GM12878 (cell line): ENCODE results near the gene SFXN5. TPM values are rescaled to one million over a fixed set of nuclear protein-coding genes. Genes with fewer than 3 reads are reported as not detected.

Experiments
- ATAC-seq: fragments of 200-7000 bp; cut with Tn5 transposase; 3 replicates; pipeline ENCODE4 v1.9.1; 2020; ENCODE audit warnings: mild to moderate bottlenecking, moderate library complexity
- BruUV-seq: library from RNA; stranded (reverse); fragments of 400-500 nt; replicated peaks from 2 replicates; lab custom pipeline; 2021; lab: Mats Ljungman, UMichigan
- CTCF ChIA-PET: fragments of 300-600 bp; sonication (Branson Sonifier 250); formaldehyde crosslinking; extraction: SDS; loops from one replicate; lab custom pipeline; 2021; ENCODE audit warnings: inconsistent platforms; lab: Yijun Ruan, JAX
- POLR2A ChIA-PET: fragments of 350-600 bp; formaldehyde crosslinking; extraction: SDS; loops from one replicate; lab custom pipeline; 2021; ENCODE audit warnings: inconsistent platforms; lab: Charles Lee
- RAD21 ChIA-PET: fragments of 300-600 bp; sonication (Branson Sonifier 250); formaldehyde crosslinking; loops from one replicate; lab custom pipeline; 2023; ENCODE audit warnings: antibody characterized with exemption; ENCODE audit not compliant: unreplicated experiment; lab: Charles Lee
- SMC1A ChIA-PET: fragments of 300-600 bp; sonication (Branson Sonifier 250); formaldehyde crosslinking; loops from one replicate; lab custom pipeline; 2023; ENCODE audit not compliant: unreplicated experiment, uncharacterized antibody; lab: Charles Lee
- DNase-seq: peaks from one replicate; pipeline ENCODE4 v3.0.0-alpha.2; 2011; ENCODE audit warnings: low read depth, low spot score
- FAIRE-seq: peaks from 3 replicates; lab custom pipeline; 2011; peaks lifted over from hg19 to GRCh38; lab: Jason Lieb, UNC
- H2AFZ ChIP-seq: 2 replicates; pipeline ENCODE4 v1.6.0; 2011; ENCODE audit warnings: low read depth, low read length, control low read depth; ENCODE audit not compliant: control insufficient read depth
- H3K27ac ChIP-seq: 2 replicates; pipeline ENCODE4 v1.5.1; 2011; ENCODE audit warnings: control low read depth; ENCODE audit not compliant: control insufficient read depth, insufficient read depth
- H3K27me3 ChIP-seq, 2 experiments: replicated peaks in 1 of 2; 2 replicates each; pipeline versions ENCODE4 v1.6.0 to v1.6.1; 2011; ENCODE audit warnings: low read length in 1 of 2; ENCODE audit not compliant: control insufficient read depth in 2 of 2, insufficient read depth in 2 of 2
- H3K36me3 ChIP-seq, 2 experiments: 2 replicates each; pipeline ENCODE4 v1.5.1; 2011; ENCODE audit warnings: low read length in 1 of 2; ENCODE audit not compliant: control insufficient read depth in 2 of 2, insufficient read depth in 2 of 2
- H3K4me1 ChIP-seq: 2 replicates; pipeline ENCODE4 v1.6.1; 2011; ENCODE audit warnings: mild to moderate bottlenecking, low read length, moderate library complexity, mixed read lengths; ENCODE audit not compliant: control insufficient read depth, insufficient read depth
- H3K4me2 ChIP-seq: 2 replicates; pipeline ENCODE4 v1.6.0; 2011; ENCODE audit warnings: control low read depth; ENCODE audit not compliant: control insufficient read depth, insufficient read depth
- H3K4me3 ChIP-seq: fragments of 200-600 bp; sonication (generic); 2 replicates; pipeline ENCODE4 v1.5.1; 2016
- H3K79me2 ChIP-seq: 2 replicates; pipeline ENCODE4 v1.6.0; 2011; ENCODE audit warnings: low read length; ENCODE audit not compliant: control insufficient read depth, insufficient read depth
- H3K9ac ChIP-seq: 2 replicates; pipeline ENCODE4 v1.8.0; 2011; ENCODE audit warnings: low read length, control low read depth, mixed read lengths; ENCODE audit not compliant: control insufficient read depth, insufficient read depth
- H3K9me3 ChIP-seq: replicated peaks from 3 replicates; pipeline ENCODE4 v1.5.1; 2011; ENCODE audit warnings: mild to moderate bottlenecking, low read length; ENCODE audit not compliant: control insufficient read depth, insufficient read depth
- H4K20me1 ChIP-seq: 2 replicates; pipeline ENCODE4 v1.6.0; 2011; ENCODE audit not compliant: control insufficient read depth, insufficient read depth
- EED ChIP-seq: sonication (generic); IDR thresholded peaks from 2 replicates; pipeline ENCODE4 v1.6.1; 2016; ENCODE audit warnings: antibody characterized with exemption, low read depth
- EGR1 ChIP-seq, 2 experiments: IDR thresholded peaks; 1 replicate in 1 of 2; 2 replicates in 1 of 2; pipeline ENCODE4 v1.6.1; 2011 to 2012; ENCODE audit warnings: low read depth in 2 of 2, low read length in 2 of 2, borderline replicate concordance in 1 of 2, mild to moderate bottlenecking in 1 of 2, moderate library complexity in 1 of 2
- MEF2A ChIP-seq: IDR thresholded peaks from 2 replicates; pipeline ENCODE4 v1.6.1; 2011; ENCODE audit warnings: low read depth, mild to moderate bottlenecking, low read length, moderate library complexity; ENCODE audit not compliant: insufficient read depth
- MEF2B ChIP-seq: fragments of 450-650 bp; IDR thresholded peaks from 2 replicates; pipeline ENCODE4 v1.6.1; 2018; ENCODE audit warnings: mild to moderate bottlenecking, moderate library complexity; ENCODE audit not compliant: partially characterized antibody, poor library complexity, severe bottlenecking
- MTA3 ChIP-seq: IDR thresholded peaks from 2 replicates; pipeline ENCODE4 v1.6.1; 2012; ENCODE audit warnings: low read length, inconsistent platforms, borderline replicate concordance
- PAX8 ChIP-seq: fragments of 450-650 bp; IDR thresholded peaks from 2 replicates; pipeline ENCODE4 v1.6.1; 2017; ENCODE audit warnings: mild to moderate bottlenecking, moderate library complexity
- POLR2A ChIP-seq: IDR thresholded peaks from 2 replicates; pipeline ENCODE4 v1.6.1; 2011; ENCODE audit warnings: low read depth, mild to moderate bottlenecking, low read length
- RAD21 ChIP-seq: IDR thresholded peaks from 2 replicates; pipeline ENCODE4 v1.6.1; 2011; ENCODE audit warnings: mild to moderate bottlenecking, low read depth, low read length, moderate library complexity; ENCODE audit not compliant: insufficient read depth
- SKIL ChIP-seq: fragments of 450-650 bp; IDR thresholded peaks from 2 replicates; pipeline ENCODE4 v1.6.1; 2017; ENCODE audit warnings: mild to moderate bottlenecking, low read depth, inconsistent platforms; ENCODE audit not compliant: poor library complexity, severe bottlenecking
- SPI1 ChIP-seq: IDR thresholded peaks from 2 replicates; pipeline ENCODE4 v1.6.1; 2011; ENCODE audit warnings: low read depth, mild to moderate bottlenecking, low read length, moderate library complexity, borderline replicate concordance; ENCODE audit not compliant: insufficient read depth
- STAT1 ChIP-seq: fragments of 450-650 bp; conservative IDR thresholded peaks from 2 replicates; pipeline ENCODE4 v1.6.1; 2014; ENCODE audit warnings: antibody characterized with exemption, mild to moderate bottlenecking
- SUZ12 ChIP-seq: fragments of 200-600 bp; sonication (generic); IDR thresholded peaks from one replicate; pipeline ENCODE4 v1.6.1; 2018; ENCODE audit warnings: antibody characterized with exemption, mild to moderate bottlenecking; ENCODE audit not compliant: unreplicated experiment
- TAF1 ChIP-seq: IDR thresholded peaks from 2 replicates; pipeline ENCODE4 v1.6.1; 2011; ENCODE audit warnings: mild to moderate bottlenecking, low read depth, low read length, borderline replicate concordance
- WRNIP1 ChIP-seq: IDR thresholded peaks from 2 replicates; pipeline ENCODE4 v1.6.1; 2011; ENCODE audit warnings: low read depth, low read length, improper control_type of control experiment, borderline replicate concordance
- ZBED1 ChIP-seq: IDR thresholded peaks from 2 replicates; pipeline ENCODE4 v1.6.1; 2016; ENCODE audit warnings: borderline replicate concordance
- WGBS: methylation state at CpG from one replicate; pipeline ENCODE4 v1.1.6; 2016; ENCODE audit warnings: low lambda C conversion rate; ENCODE audit not compliant: insufficient replicate concordance, insufficient coverage; ENCODE audit errors: missing lambda C conversion rate; 5-methylcytosine and 5-hydroxymethylcytosine counted together
- in situ Hi-C: fragments of 300-500 bp; cut with MboI; formaldehyde crosslinking; loops from 9 replicates; pipeline ENCODE4 v1.14.3; 2018; ENCODE audit warnings: mixed read lengths
- intact Hi-C: fragments of 100-400 bp; cut with micrococcal nuclease; formaldehyde crosslinking; loops from one replicate; pipeline ENCODE4 v1.14.2; 2022; ENCODE audit not compliant: unreplicated experiment
- polyA plus RNA-seq, 11 experiments: library from polyadenylated mRNA; depleted of rRNA in 4 of 11; unstranded in 6 of 11; stranded (reverse) in 5 of 11; fragments of >200 nt; fragmentation: Nextera tagmentation in 4 of 11; fragmentation: Illumina TruSeq in 1 of 11; extraction: Ambion mirVana in 4 of 11; extraction: Trizol in 1 of 11; gene quantifications; 1 replicate in 1 of 11; 2 replicates in 10 of 11; pipeline versions ENCODE4 v1.2.1 to v1.2.3, GENCODE V29; 2011 to 2016; ENCODE audit warnings: inconsistent platforms in 2 of 11, missing spikeins in 2 of 11, low read depth in 1 of 11
- total RNA-seq, 4 experiments: library from RNA; depleted of rRNA in 3 of 4; stranded (reverse); fragments of >200 nt in 3 of 4; fragmentation: Illumina TruSeq in 1 of 4; extraction: Trizol in 1 of 4; gene quantifications; 2 replicates each; pipeline versions ENCODE4 v1.2.1 to v1.2.3, GENCODE V29; 2013 to 2021

The SFXN5 gene
- total and polyA plus RNA-seq, 10 of the 15 experiments (the other 5 are each of a cell fraction or from before 2014, with no cell fraction given): 3.3 to 15.9 (median 11.2) TPM

GRCh38 chr2:72971036-72971435 lies 100.5 kb downstream of the SFXN5 start (continued):
- TF ChIP-seq SKIL: no peak
- no peak for TF ChIP-seq MTA3
- no peak for TF ChIP-seq EED
- TF ChIP-seq MEF2B: no peak
- TF ChIP-seq WRNIP1: no peak
- TF ChIP-seq PAX8: no peak
- TF ChIP-seq STAT1: no peak
- no peak for TF ChIP-seq EGR1 (IDR thresholded peaks at IDR 0.05; ENCODE audit: borderline replicate concordance in 1 of 2, low read depth in 2 of 2, low read length in 2 of 2)
- no peak for TF ChIP-seq ZBED1

- CTCF ChIA-PET: interaction anchor here (0.6 to 13.4 kb wide), 2 partner anchors 41 to 77 kb away, joined by 3 to 437 read pairs; partner anchors contain the start of gene SPR
- intact Hi-C loops: no loop called here
- no peaks in the 10 kb centered on the region for H3K79me2 ChIP-seq
- H3K27ac ChIP-seq: no peak overlapping the region
- no peak for ATAC-seq
- no peaks in the 10 kb centered on the region for H4K20me1 ChIP-seq
- H2AFZ ChIP-seq: no peak overlapping the region
- no peaks in the 10 kb centered on the region for H3K27me3 ChIP-seq
- no peak for FAIRE-seq
- RAD21 ChIA-PET: interaction anchor here (1.1 kb wide), 1 partner anchor 76 kb away, joined by 5 read pairs; no protein-coding TSS in a partner anchor
- no peak overlapping the region for H3K4me2 ChIP-seq
- BruUV-seq: no TSS peak
- H3K4me1 ChIP-seq: no peaks in the 10 kb centered on the region
- DNase-seq: no peak
- SMC1A ChIA-PET: interaction anchor here (2.0 kb wide), 1 partner anchor 77 kb away, joined by 13 read pairs; no protein-coding TSS in a partner anchor
- no peak overlapping the region for H3K9ac ChIP-seq
- in situ Hi-C loops: loop anchor here (5.0 kb wide), 1 partner anchor 77 kb away; no protein-coding TSS in a partner anchor
- WGBS: 33% methylated on average over 4 of the region's 4 CpGs
- no peaks in the 10 kb centered on the region for H3K9me3 ChIP-seq
- H3K36me3 ChIP-seq: no peaks in the 10 kb centered on the region
- H3K4me3 ChIP-seq: no peak overlapping the region
- POLR2A ChIA-PET: no interaction called here
- TF ChIP-seq RAD21: no peak
- TF ChIP-seq POLR2A: no peak
- no peak for TF ChIP-seq MEF2A
- TF ChIP-seq SPI1: no peak
- no peak for TF ChIP-seq TAF1
- TF ChIP-seq SUZ12: no peak
Observed at GRCh38 chr2:72969706-72970105, 101.8 kb downstream of the SFXN5 start.
